T-cell (primary cell): ENCODE measurements around the gene KLF3. TPM values are rescaled to one million over a fixed set of nuclear protein-coding genes. Genes with fewer than 3 reads are reported as not detected.

ENCODE experiments used
- ATAC-seq, 4 experiments: fragments of 200-7000 bp in 3 of 4; fragments of 150-1000 bp in 1 of 4; cut with Tn5 transposase; replicated peaks in 1 of 4; 1 replicate in 3 of 4; 2 replicates in 1 of 4; pipeline ENCODE4 v1.10.0; 2021; ENCODE audit warnings: moderate library complexity in 3 of 4, mild to moderate bottlenecking in 2 of 4, moderate number of reproducible peaks in 1 of 4
- CTCF ChIA-PET, 2 donors: fragments of 300-600 bp; sonication (Branson Sonifier 250); formaldehyde crosslinking; loops; one replicate each; lab custom pipeline; 2022; ENCODE audit warnings: antibody characterized with exemption in 2 of 2; lab: Charles Lee
- POLR2A ChIA-PET, 2 donors: fragments of 300-600 bp; sonication (Branson Sonifier 250); formaldehyde crosslinking; loops; one replicate each; lab custom pipeline; 2022; ENCODE audit warnings: antibody characterized with exemption in 2 of 2; lab: Charles Lee
- DNase-seq, 35 experiments: peaks; one replicate each; pipeline versions ENCODE4 v3.0.0 to v3.0.0-alpha.2; 2013 to 2023
- H3K27ac ChIP-seq: one replicate; pipeline ENCODE4 v1.5.1; 2013; ENCODE audit warnings: low read length
- H3K27me3 ChIP-seq, 2 experiments: replicated peaks in 1 of 2; 1 replicate in 1 of 2; 2 replicates in 1 of 2; pipeline versions ENCODE4 v1.6.1 to v1.7.0; 2013; ENCODE audit warnings: low read length in 1 of 2, mixed read lengths in 1 of 2; ENCODE audit not compliant: control insufficient read depth in 2 of 2, insufficient read depth in 2 of 2; ENCODE audit errors: extremely low read depth in 1 of 2
- H3K36me3 ChIP-seq, 2 donors: 1 replicate in 1 of 2; 2 replicates in 1 of 2; pipeline versions ENCODE4 v1.6.1 to v1.7.0; 2013; ENCODE audit warnings: low read length in 1 of 2; ENCODE audit not compliant: control insufficient read depth in 2 of 2, insufficient read depth in 1 of 2; ENCODE audit errors: extremely low read depth in 1 of 2
- H3K4me1 ChIP-seq, 2 experiments: 1 replicate in 1 of 2; 2 replicates in 1 of 2; pipeline versions ENCODE4 v1.6.1 to v1.7.0; 2013; ENCODE audit warnings: low read length in 2 of 2, mixed read lengths in 1 of 2; ENCODE audit not compliant: insufficient read depth in 2 of 2, control insufficient read depth in 1 of 2; ENCODE audit errors: extremely low read depth in 1 of 2
- H3K4me3 ChIP-seq, 2 donors: 1 replicate in 1 of 2; 2 replicates in 1 of 2; pipeline versions ENCODE4 v1.5.1 to v1.7.0; 2013; ENCODE audit warnings: mild to moderate bottlenecking in 2 of 2, low read length in 1 of 2, moderate library complexity in 1 of 2; ENCODE audit not compliant: control insufficient read depth in 1 of 2; ENCODE audit errors: extremely low read depth in 1 of 2
- H3K9me3 ChIP-seq: 2 replicates; pipeline ENCODE4 v1.7.0; 2013
- H3K27ac Mint-ChIP-seq, 2 donors: one replicate each; pipeline ENCODE4 v1.8.0; 2020 to 2021; ENCODE audit warnings: mild to moderate bottlenecking in 2 of 2, mixed read lengths in 2 of 2
- H3K27me3 Mint-ChIP-seq, 2 donors: one replicate each; pipeline ENCODE4 v1.8.0; 2021 to 2022; ENCODE audit warnings: mixed read lengths in 2 of 2
- H3K36me3 Mint-ChIP-seq: one replicate; pipeline ENCODE4 v1.8.0; 2021; ENCODE audit warnings: mixed read lengths
- H3K4me1 Mint-ChIP-seq, 3 donors: one replicate each; pipeline ENCODE4 v1.8.0; 2020 to 2022; ENCODE audit warnings: mixed read lengths in 3 of 3, mild to moderate bottlenecking in 1 of 3
- H3K4me3 Mint-ChIP-seq, 3 donors: one replicate each; pipeline ENCODE4 v1.8.0; 2020 to 2022; ENCODE audit warnings: mild to moderate bottlenecking in 3 of 3, mixed read lengths in 3 of 3, moderate library complexity in 3 of 3
- H3K9me3 Mint-ChIP-seq, 3 donors: one replicate each; pipeline ENCODE4 v1.8.0; 2020 to 2022; ENCODE audit warnings: mixed read lengths in 3 of 3
- WGBS: methylation state at CpG from one replicate; pipeline ENCODE4 v1.1.5; 2013; ENCODE audit warnings: missing lambda C conversion rate; ENCODE audit not compliant: insufficient coverage; 5-methylcytosine and 5-hydroxymethylcytosine counted together
- total RNA-seq, 35 experiments: library from RNA in 6 of 35; stranded (reverse) in 6 of 35; fragments of 120-200 nt in 1 of 35; gene quantifications; one replicate each; pipeline versions ENCODE4 v1.2.1 to v1.2.4 and lab custom pipeline; 2013 to 2026

KLF3 gene
- total RNA-seq, 5 donors from 2014 or later (not counting 1 experiment from before 2014, with no cell fraction given) = 115 to 127 (median 124) TPM

GRCh38 chr4:38715050-38715449 lies 51.1 kb downstream of the KLF3 start:
- no peak for ATAC-seq
- H3K36me3 ChIP-seq = no peaks in the 10 kb centered on the region
- peaks cover 0 to 2% of the 10 kb centered on the region in 2 experiments for H3K27me3 ChIP-seq
- peaks cover 0 to 2% (median 0%) of the 10 kb centered on the region in 3 donors for H3K4me1 Mint-ChIP-seq
- DNase-seq = no peak
- H3K4me3 Mint-ChIP-seq = no peak overlapping the region
- CTCF ChIA-PET = no interaction called here
- H3K4me3 ChIP-seq = no peak overlapping the region
- POLR2A ChIA-PET = no interaction called here
- H3K27me3 Mint-ChIP-seq = no peaks in the 10 kb centered on the region
- H3K9me3 Mint-ChIP-seq = peaks cover 9 to 15% (median 12%) of the 10 kb centered on the region in 3 donors
- no peak overlapping the region for H3K27ac Mint-ChIP-seq
- H3K4me1 ChIP-seq = no peaks in the 10 kb centered on the region
- no peak overlapping the region for H3K27ac ChIP-seq
- peaks cover 9% of the 10 kb centered on the region for H3K36me3 Mint-ChIP-seq
- peaks cover 2% of the 10 kb centered on the region for H3K9me3 ChIP-seq
- whole genome bisulfite sequencing = 89% methylated on average over 2 of the region's 4 CpGs

- H3K9me3 ChIP-seq = peaks cover 2% of the 10 kb centered on the region
- H3K9me3 Mint-ChIP-seq = peaks cover 9 to 15% (median 12%) of the 10 kb centered on the region in 3 donors
Measured at GRCh38 chr4:38716256-38716655, 52.3 kb downstream of the KLF3 start.

DNA sequence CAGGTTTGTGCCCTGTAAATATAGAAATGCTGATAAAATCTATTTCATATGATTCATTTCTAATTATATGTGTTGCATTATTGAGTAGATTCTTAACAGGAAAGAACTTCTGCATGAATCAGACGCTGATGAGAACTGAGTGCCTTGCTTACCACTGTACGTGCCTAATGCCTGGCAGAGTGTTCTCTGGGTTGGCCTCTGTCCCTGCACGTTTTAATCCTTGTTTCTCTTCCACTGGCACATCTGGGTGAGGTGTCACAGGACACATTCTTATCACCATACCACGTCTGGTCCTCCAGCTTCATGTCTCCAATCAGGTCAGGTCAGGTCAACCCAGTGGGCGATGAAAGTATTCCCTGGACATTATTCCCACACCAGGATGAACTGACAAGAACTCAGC lies 53.6 kb downstream of the KLF3 start:
- Mint-ChIP-seq H3K27ac (no peak overlapping the region), H3K36me3 (peaks cover 5% of the 10 kb centered on the region), H3K4me1 (no peaks in the 10 kb centered on the region), H3K27me3 (no peaks in the 10 kb centered on the region), H3K4me3 (no peak overlapping the region), H3K9me3 (peaks cover 5 to 9% (median 9%) of the 10 kb centered on the region in 3 donors)
- no peaks in the 10 kb centered on the region for H3K4me1 ChIP-seq
- H3K27ac ChIP-seq = no peak overlapping the region
- ATAC-seq (no peak), DNase-seq (no peak)
- WGBS = 64% methylated on average over 5 of the region's 5 CpGs
- ChIA-PET POLR2A (no interaction called here), CTCF (no interaction called here)
- H3K4me3 ChIP-seq = no peak overlapping the region
- peaks cover 0 to 2% of the 10 kb centered on the region in 2 experiments for H3K27me3 ChIP-seq
- no peaks in the 10 kb centered on the region for H3K36me3 ChIP-seq
- no peaks in the 10 kb centered on the region for H3K9me3 ChIP-seq

More at GRCh38 chr4:38716256-38716655, 52.3 kb downstream of the KLF3 start:
- H3K4me3 ChIP-seq = no peak overlapping the region
- H3K4me1 ChIP-seq = no peaks in the 10 kb centered on the region
- no peak for DNase-seq
- no CpG with 5 or more reads among the region's 3 CpGs for WGBS
- H3K27ac ChIP-seq = no peak overlapping the region
- H3K36me3 Mint-ChIP-seq = peaks cover 9% of the 10 kb centered on the region
- ChIA-PET CTCF (interaction anchor here in 1 of 2 donors (0.7 kb wide), 1 partner anchor 804 kb away, joined by 4 read pairs; no protein-coding TSS in a partner anchor), POLR2A (no interaction called here)
- H3K36me3 ChIP-seq = no peaks in the 10 kb centered on the region
- no peak overlapping the region for H3K4me3 Mint-ChIP-seq
- H3K4me1 Mint-ChIP-seq = no peaks in the 10 kb centered on the region
- no peaks in the 10 kb centered on the region for H3K27me3 Mint-ChIP-seq
- no peak overlapping the region for H3K27ac Mint-ChIP-seq
- H3K27me3 ChIP-seq = peaks cover 0 to 2% of the 10 kb centered on the region in 2 experiments
- no peak for ATAC-seq

DNA sequence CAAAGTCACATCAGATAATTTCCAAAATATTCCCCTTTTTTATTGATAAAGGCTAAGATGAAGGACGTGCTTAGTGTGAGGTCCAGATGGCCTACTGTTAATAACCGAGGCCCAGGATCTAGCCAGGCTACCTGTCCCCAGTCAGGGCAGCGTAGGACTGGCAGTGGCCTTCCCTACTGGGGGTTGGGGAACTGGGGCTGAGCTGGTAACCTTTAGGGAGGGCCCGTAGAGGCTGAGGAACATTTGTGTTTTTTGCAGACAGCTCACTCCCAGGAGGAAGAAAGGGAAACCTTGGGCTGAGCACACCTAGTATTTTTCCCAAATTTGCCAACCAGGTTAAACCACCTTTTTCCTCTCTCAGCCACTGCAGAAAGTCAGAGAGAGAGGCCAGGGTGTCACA lies 59.1 kb downstream of the KLF3 start:
- WGBS = no CpG with 5 or more reads among the region's 4 CpGs
- H3K27me3 ChIP-seq = no peaks in the 10 kb centered on the region
- no peak overlapping the region for H3K4me3 ChIP-seq
- no peak overlapping the region for H3K27ac ChIP-seq
- H3K9me3 Mint-ChIP-seq = no peaks in the 10 kb centered on the region
- H3K27me3 Mint-ChIP-seq = no peaks in the 10 kb centered on the region
- POLR2A ChIA-PET = no interaction called here
- ATAC-seq (no peak), DNase-seq (no peak)
- H3K27ac Mint-ChIP-seq = no peak overlapping the region
- H3K36me3 ChIP-seq = no peaks in the 10 kb centered on the region
- H3K4me1 Mint-ChIP-seq = peaks cover 2 to 9% (median 5%) of the 10 kb centered on the region in 3 donors
- CTCF ChIA-PET = no interaction called here
- no peaks in the 10 kb centered on the region for H3K9me3 ChIP-seq
- H3K4me3 Mint-ChIP-seq = no peak overlapping the region
- H3K36me3 Mint-ChIP-seq = no peaks in the 10 kb centered on the region
- H3K4me1 ChIP-seq = peaks cover 0 to 3% of the 10 kb centered on the region in 2 experiments

DNA sequence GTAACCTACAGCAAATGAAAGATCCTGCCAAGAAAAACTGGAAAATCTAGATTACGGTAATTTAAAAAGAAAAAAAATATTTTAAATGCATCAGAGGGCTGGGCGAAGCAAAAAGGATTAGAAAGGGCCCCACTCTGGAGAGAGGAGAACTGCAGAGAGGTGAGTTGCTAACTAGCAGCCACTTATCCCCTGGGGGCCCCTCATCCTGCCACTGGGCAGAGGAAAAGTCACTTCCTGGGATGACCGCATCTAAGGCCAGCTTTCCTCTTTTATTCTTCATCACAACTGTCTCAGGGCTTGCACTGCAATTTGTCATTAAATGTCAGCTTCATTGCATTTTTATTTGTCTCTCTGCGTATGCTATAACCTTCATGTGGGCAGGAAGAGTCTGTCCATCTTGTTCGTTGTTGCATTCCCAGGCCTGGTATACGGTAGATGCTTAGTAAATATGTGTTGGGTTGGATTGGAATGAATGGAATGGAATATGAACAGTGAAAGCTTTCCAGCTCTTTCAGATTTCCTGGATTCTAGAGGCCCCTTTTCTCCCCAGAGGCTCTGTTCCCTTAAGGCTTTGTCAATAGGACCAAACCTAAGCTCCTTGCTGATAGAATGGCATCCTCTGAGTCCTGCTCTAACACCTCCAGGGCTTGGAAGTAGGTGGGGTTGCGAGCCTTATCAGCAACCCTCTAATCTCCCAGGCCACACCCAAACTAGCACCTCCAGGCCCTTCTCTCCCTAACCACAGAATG lies 59.9 kb downstream of the KLF3 start:
- Histone ChIP-seq H3K27me3 (no peaks in the 10 kb centered on the region), H3K4me1 (peaks cover 2 to 11% of the 10 kb centered on the region in 2 experiments), H3K9me3 (no peaks in the 10 kb centered on the region), H3K27ac (no peak overlapping the region), H3K36me3 (no peaks in the 10 kb centered on the region), H3K4me3 (no peak overlapping the region)
- DNase-seq (no peak), ATAC-seq (no peak)
- WGBS = 94% methylated on average over 4 of the region's 7 CpGs
- H3K4me1 Mint-ChIP-seq = peaks cover 5 to 17% (median 12%) of the 10 kb centered on the region in 3 donors
- no peak overlapping the region for H3K4me3 Mint-ChIP-seq
- H3K36me3 Mint-ChIP-seq = no peaks in the 10 kb centered on the region
- H3K27ac Mint-ChIP-seq = no peak overlapping the region
- no peaks in the 10 kb centered on the region for H3K27me3 Mint-ChIP-seq
- ChIA-PET CTCF (interaction anchor here in 1 of 2 donors (0.5 kb wide), 1 partner anchor 388 kb away, joined by 3 read pairs; no protein-coding TSS in a partner anchor), POLR2A (no interaction called here)
- H3K9me3 Mint-ChIP-seq = no peaks in the 10 kb centered on the region

GRCh38 chr4:38724475-38724808 lies 60.4 kb downstream of the KLF3 start:
- Mint-ChIP-seq H3K4me1 (peaks cover 8 to 18% (median 15%) of the 10 kb centered on the region in 3 donors), H3K9me3 (no peaks in the 10 kb centered on the region), H3K4me3 (no peak overlapping the region), H3K27ac (no peak overlapping the region), H3K36me3 (no peaks in the 10 kb centered on the region), H3K27me3 (no peaks in the 10 kb centered on the region)
- Histone ChIP-seq H3K27ac (no peak overlapping the region), H3K36me3 (no peaks in the 10 kb centered on the region), H3K4me1 (peaks cover 4 to 14% of the 10 kb centered on the region in 2 experiments), H3K27me3 (no peaks in the 10 kb centered on the region), H3K4me3 (no peak overlapping the region), H3K9me3 (no peaks in the 10 kb centered on the region)
- ChIA-PET POLR2A (no interaction called here), CTCF (no interaction called here)
- DNase-seq = no peak
- WGBS = 75% methylated on average over 2 of the region's 3 CpGs
- ATAC-seq = no peak
